IMR-90 (cell line): ENCODE results near the gene EBF3. TPM values are rescaled to one million over a fixed set of nuclear protein-coding genes. Genes with fewer than 3 reads are reported as not detected.

Source experiments
- ATAC-seq: fragments of 200-7000 bp; cut with Tn5 transposase; 2 replicates; pipeline ENCODE4 v1.9.1; 2020; ENCODE audit warnings: low read depth, mild to moderate bottlenecking, moderate library complexity
- BruUV-seq: library from RNA; stranded (reverse); fragments of 400-500 nt; replicated peaks from 2 replicates; lab custom pipeline; 2021; lab: Mats Ljungman, UMichigan
- CTCF ChIA-PET: fragments of 300-600 bp; formaldehyde crosslinking; extraction: SDS; loops from one replicate; lab custom pipeline; 2021; ENCODE audit warnings: antibody characterized with exemption; lab: Yijun Ruan, JAX
- POLR2A ChIA-PET: fragments of 300-600 bp; sonication (Branson Sonifier 250); formaldehyde crosslinking; loops from one replicate; lab custom pipeline; 2022; ENCODE audit warnings: antibody characterized with exemption; ENCODE audit not compliant: unreplicated experiment; lab: Charles Lee
- DNase-seq: peaks from one replicate; pipeline ENCODE4 v3.0.0; 2013
- H2AFZ ChIP-seq: replicated peaks from 2 replicates; pipeline ENCODE3; 2013; ENCODE audit warnings: low read length, mild to moderate bottlenecking; ENCODE audit not compliant: poor library complexity
- H2AK5ac ChIP-seq: 2 replicates; pipeline ENCODE4 v1.6.1; 2013; ENCODE audit warnings: low read depth, low read length, inconsistent platforms
- H2AK9ac ChIP-seq: replicated peaks from 2 replicates; pipeline ENCODE3; 2013; ENCODE audit warnings: mild to moderate bottlenecking, low read depth, low read length, moderate library complexity; ENCODE audit not compliant: poor library complexity
- H2BK120ac ChIP-seq: 2 replicates; pipeline ENCODE4 v1.6.1; 2013; ENCODE audit warnings: low read depth, low read length, inconsistent platforms
- H2BK15ac ChIP-seq: 3 replicates; pipeline ENCODE4 v1.6.1; 2013; ENCODE audit warnings: low read depth, low read length, inconsistent platforms
- H2BK20ac ChIP-seq: 2 replicates; pipeline ENCODE4 v1.6.1; 2013; ENCODE audit warnings: low read depth, mild to moderate bottlenecking, inconsistent platforms, low read length, moderate library complexity
- H2BK5ac ChIP-seq: 2 replicates; pipeline ENCODE4 v1.6.1; 2013; ENCODE audit warnings: mild to moderate bottlenecking, low read depth, low read length, inconsistent platforms; ENCODE audit not compliant: poor library complexity, severe bottlenecking
- H3K14ac ChIP-seq: replicated peaks from 2 replicates; pipeline ENCODE4 v1.6.1; 2013; ENCODE audit warnings: low read depth, low read length, inconsistent platforms
- H3K18ac ChIP-seq: 2 replicates; pipeline ENCODE4 v1.6.1; 2013; ENCODE audit warnings: low read depth, low read length, control low read depth
- H3K23ac ChIP-seq: 2 replicates; pipeline ENCODE4 v1.6.1; 2013; ENCODE audit warnings: low read depth, low read length, inconsistent platforms
- H3K27ac ChIP-seq: 2 replicates; pipeline ENCODE4 v1.5.1; 2013; ENCODE audit warnings: mild to moderate bottlenecking, control low read depth, low read length; ENCODE audit not compliant: insufficient read depth
- H3K27me3 ChIP-seq: 2 replicates; pipeline ENCODE4 v1.6.1; 2013; ENCODE audit warnings: low read length; ENCODE audit not compliant: control insufficient read depth, insufficient read depth
- H3K36me3 ChIP-seq: 2 replicates; pipeline ENCODE4 v1.6.1; 2013; ENCODE audit warnings: low read length, mixed read lengths; ENCODE audit not compliant: control insufficient read depth, insufficient read depth
- H3K4ac ChIP-seq: 2 replicates; pipeline ENCODE4 v1.6.1; 2013; ENCODE audit warnings: low read depth, low read length, inconsistent platforms
- H3K4me1 ChIP-seq: 2 replicates; pipeline ENCODE4 v1.6.1; 2013; ENCODE audit warnings: low read length, mixed read lengths; ENCODE audit not compliant: control insufficient read depth, insufficient read depth
- H3K4me2 ChIP-seq: 2 replicates; pipeline ENCODE4 v1.6.1; 2013; ENCODE audit warnings: low read depth, mild to moderate bottlenecking, control low read depth, low read length, moderate library complexity
- H3K4me3 ChIP-seq: 2 replicates; pipeline ENCODE4 v1.5.1; 2013; ENCODE audit warnings: low read depth, mild to moderate bottlenecking, control low read depth, low read length, moderate library complexity; ENCODE audit not compliant: insufficient read depth
- H3K56ac ChIP-seq: 2 replicates; pipeline ENCODE4 v1.6.1; 2013; ENCODE audit warnings: low read length, inconsistent platforms; ENCODE audit not compliant: insufficient read depth; ENCODE audit errors: extremely low read depth
- H3K79me1 ChIP-seq, 2 experiments: 2 replicates each; pipeline ENCODE4 v1.6.1; 2013; ENCODE audit warnings: low read length in 2 of 2, inconsistent platforms in 1 of 2, low read depth in 1 of 2
- H3K9ac ChIP-seq: 2 replicates; pipeline ENCODE4 v1.6.1; 2013; ENCODE audit warnings: low read depth, low read length, control low read depth
- H3K9me1 ChIP-seq: 2 replicates; pipeline ENCODE4 v1.6.1; 2013; ENCODE audit warnings: low read length, inconsistent platforms; ENCODE audit not compliant: insufficient read depth
- H3K9me3 ChIP-seq: 2 replicates; pipeline ENCODE4 v1.6.1; 2013; ENCODE audit warnings: low read length; ENCODE audit not compliant: control insufficient read depth, insufficient read depth
- H4K20me1 ChIP-seq: 2 replicates; pipeline ENCODE4 v1.6.1; 2013; ENCODE audit warnings: low read length, inconsistent platforms; ENCODE audit not compliant: insufficient read depth
- H4K5ac ChIP-seq: 2 replicates; pipeline ENCODE4 v1.6.1; 2013; ENCODE audit warnings: mild to moderate bottlenecking, low read depth, low read length, control low read depth
- H4K8ac ChIP-seq, 2 experiments: 2 replicates each; pipeline ENCODE4 v1.6.1; 2013; ENCODE audit warnings: low read depth in 2 of 2, low read length in 2 of 2, control low read depth in 1 of 2, inconsistent platforms in 1 of 2
- H4K91ac ChIP-seq: 2 replicates; pipeline ENCODE4 v1.6.1; 2013; ENCODE audit warnings: low read depth, low read length, inconsistent platforms; ENCODE audit not compliant: insufficient read depth
- CHD1 ChIP-seq: IDR thresholded peaks from 2 replicates; pipeline ENCODE4 v1.6.1; 2012; ENCODE audit warnings: low read depth, low read length, improper control_type of control experiment
- MAZ ChIP-seq: IDR thresholded peaks from 2 replicates; pipeline ENCODE4 v1.6.1; 2012; ENCODE audit warnings: low read depth, mild to moderate bottlenecking, low read length, improper control_type of control experiment, moderate library complexity, borderline replicate concordance
- RAD21 ChIP-seq: IDR thresholded peaks from 2 replicates; pipeline ENCODE4 v1.6.1; 2012; ENCODE audit warnings: low read length, improper control_type of control experiment
- SMC3 ChIP-seq: fragments of 150-350 bp; IDR thresholded peaks from 2 replicates; pipeline ENCODE4 v1.6.1; 2016; ENCODE audit warnings: low read depth, mild to moderate bottlenecking, antibody characterized with exemption, low read length, moderate library complexity
- WGBS, 2 experiments: methylation state at CpG; one replicate each; pipeline versions ENCODE4 v1.1.5 to v1.1.7; 2013; ENCODE audit warnings: missing lambda C conversion rate in 2 of 2; ENCODE audit not compliant: insufficient read length in 1 of 2; ENCODE audit errors: extremely low coverage in 2 of 2; 5-methylcytosine and 5-hydroxymethylcytosine counted together
- dilution Hi-C: fragments of 300-500 bp; cut with HindIII; formaldehyde crosslinking; loops from one replicate; pipeline ENCODE4 v1.14.3; 2018; ENCODE audit warnings: low sequenced_read_pairs; ENCODE audit not compliant: unreplicated experiment
- in situ Hi-C: fragments of 300-500 bp; cut with MboI; formaldehyde crosslinking; loops from 3 replicates; pipeline ENCODE4 v1.14.3; 2019; ENCODE audit warnings: low sequenced_read_pairs, inconsistent platforms, mixed read lengths
- intact Hi-C: fragments of 100-400 bp; cut with micrococcal nuclease; formaldehyde crosslinking; loops from 2 replicates; pipeline ENCODE4 v1.10.0; 2022
- polyA plus RNA-seq, 3 experiments: library from polyadenylated mRNA; depleted of rRNA; stranded (reverse); fragments of >200 nt; gene quantifications; 2 replicates each; pipeline ENCODE4 v1.2.3, GENCODE V29; 2012; ENCODE audit warnings: low replicate concordance in 1 of 3
- total RNA-seq: library from RNA; depleted of rRNA; stranded (reverse); fragments of >200 nt; gene quantifications from 2 replicates; pipeline ENCODE4 v1.2.3, GENCODE V29; 2012
- TF ChIP-seq, protein P1 (sequence below): fragments of 150-350 bp; IDR thresholded peaks from 2 replicates; pipeline ENCODE4 v1.6.1; 2017; ENCODE audit warnings: mild to moderate bottlenecking, antibody characterized with exemption, low read length, low read depth
- TF ChIP-seq, protein P2 (sequence below): conservative IDR thresholded peaks from 2 replicates; pipeline ENCODE4 v1.5.1; 2012; ENCODE audit warnings: mild to moderate bottlenecking, low read depth, low read length, improper control_type of control experiment
- TF ChIP-seq, protein P3 (sequence below): fragments of 150-350 bp; IDR thresholded peaks from 2 replicates; pipeline ENCODE4 v1.6.1; 2016; ENCODE audit warnings: low read depth, mild to moderate bottlenecking, low read length, moderate library complexity, borderline replicate concordance

Gene EBF3
- total and polyA plus RNA-seq, 2 of the 4 experiments (the other 2 are of a cell fraction), result 0.36 to 0.70 TPM

DNA sequence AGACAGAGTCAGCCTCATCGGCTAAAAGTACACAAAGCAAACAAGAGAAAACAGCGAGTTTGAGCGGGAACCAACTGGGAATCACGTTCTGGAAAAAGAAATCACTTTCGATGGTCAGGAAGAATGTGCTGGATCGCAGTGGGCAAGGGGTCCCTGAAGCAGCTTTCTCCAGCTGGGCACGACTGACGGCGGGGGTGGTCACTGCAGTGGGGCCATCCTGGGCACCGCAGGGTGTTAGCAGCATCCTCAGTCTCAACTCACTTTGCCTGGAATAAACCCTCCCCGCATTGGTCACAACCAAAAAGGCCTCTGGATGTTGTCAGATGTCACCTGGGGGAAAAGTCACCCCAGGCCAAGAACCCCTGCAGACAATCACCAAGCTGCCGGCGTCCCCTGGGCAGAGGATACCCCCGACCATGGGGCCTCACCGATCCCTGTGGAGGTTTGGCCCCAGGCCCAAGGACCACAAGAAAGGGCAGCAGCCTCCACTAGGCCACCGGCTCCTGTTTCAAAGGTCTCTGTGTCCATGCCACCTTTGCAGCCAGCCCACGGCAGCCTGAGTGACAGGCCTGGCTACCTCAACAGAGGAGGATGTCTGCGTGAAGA, 42.9 kb downstream of the EBF3 start:
- no TSS peak for BruUV-seq
- 74% methylated on average over 9 of the region's 18 CpGs; no CpG with 5 or more reads in 1 of the 2 experiments for WGBS, 2 experiments
- Histone ChIP-seq H3K23ac (no peak overlapping the region), H3K9me3 (peaks cover 15% of the 10 kb centered on the region; the same call in 1 of the 2 replicates), H2AFZ (no peak overlapping the region), H3K18ac (no peak overlapping the region), H3K27ac (no peak overlapping the region), H2BK20ac (no peak overlapping the region), H3K4me3 (no peak overlapping the region), H3K4me2 (no peak overlapping the region), H2AK9ac (no peak overlapping the region), H3K9me1 (no peaks in the 10 kb centered on the region), H4K8ac (no peak overlapping the region), H3K4me1 (no peaks in the 10 kb centered on the region), H3K14ac (no peak overlapping the region), H3K27me3 (no peaks in the 10 kb centered on the region), H2BK5ac (no peak overlapping the region), H2BK120ac (no peak overlapping the region), H3K9ac (no peak overlapping the region), H3K79me1 (no peaks in the 10 kb centered on the region), H3K36me3 (no peaks in the 10 kb centered on the region), H4K91ac (no peak overlapping the region), H4K20me1 (no peaks in the 10 kb centered on the region; the same call in 1 of the 2 replicates), H3K56ac (no peak overlapping the region), H2BK15ac (no peak overlapping the region), H2AK5ac (no peak overlapping the region), H3K4ac (no peak overlapping the region), H4K5ac (no peak overlapping the region)
- POLR2A ChIA-PET, result no interaction called here
- no peak for TF ChIP-seq RAD21
- no peak for TF ChIP-seq CHD1
- no peak for TF ChIP-seq SMC3
- TF ChIP-seq, protein P1, sequence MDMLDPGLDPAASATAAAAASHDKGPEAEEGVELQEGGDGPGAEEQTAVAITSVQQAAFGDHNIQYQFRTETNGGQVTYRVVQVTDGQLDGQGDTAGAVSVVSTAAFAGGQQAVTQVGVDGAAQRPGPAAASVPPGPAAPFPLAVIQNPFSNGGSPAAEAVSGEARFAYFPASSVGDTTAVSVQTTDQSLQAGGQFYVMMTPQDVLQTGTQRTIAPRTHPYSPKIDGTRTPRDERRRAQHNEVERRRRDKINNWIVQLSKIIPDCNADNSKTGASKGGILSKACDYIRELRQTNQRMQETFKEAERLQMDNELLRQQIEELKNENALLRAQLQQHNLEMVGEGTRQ, result no peak
- TF ChIP-seq, protein P2, sequence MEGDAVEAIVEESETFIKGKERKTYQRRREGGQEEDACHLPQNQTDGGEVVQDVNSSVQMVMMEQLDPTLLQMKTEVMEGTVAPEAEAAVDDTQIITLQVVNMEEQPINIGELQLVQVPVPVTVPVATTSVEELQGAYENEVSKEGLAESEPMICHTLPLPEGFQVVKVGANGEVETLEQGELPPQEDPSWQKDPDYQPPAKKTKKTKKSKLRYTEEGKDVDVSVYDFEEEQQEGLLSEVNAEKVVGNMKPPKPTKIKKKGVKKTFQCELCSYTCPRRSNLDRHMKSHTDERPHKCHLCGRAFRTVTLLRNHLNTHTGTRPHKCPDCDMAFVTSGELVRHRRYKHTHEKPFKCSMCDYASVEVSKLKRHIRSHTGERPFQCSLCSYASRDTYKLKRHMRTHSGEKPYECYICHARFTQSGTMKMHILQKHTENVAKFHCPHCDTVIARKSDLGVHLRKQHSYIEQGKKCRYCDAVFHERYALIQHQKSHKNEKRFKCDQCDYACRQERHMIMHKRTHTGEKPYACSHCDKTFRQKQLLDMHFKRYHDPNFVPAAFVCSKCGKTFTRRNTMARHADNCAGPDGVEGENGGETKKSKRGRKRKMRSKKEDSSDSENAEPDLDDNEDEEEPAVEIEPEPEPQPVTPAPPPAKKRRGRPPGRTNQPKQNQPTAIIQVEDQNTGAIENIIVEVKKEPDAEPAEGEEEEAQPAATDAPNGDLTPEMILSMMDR, result no peak
- no peak for TF ChIP-seq MAZ
- TF ChIP-seq, protein P3, sequence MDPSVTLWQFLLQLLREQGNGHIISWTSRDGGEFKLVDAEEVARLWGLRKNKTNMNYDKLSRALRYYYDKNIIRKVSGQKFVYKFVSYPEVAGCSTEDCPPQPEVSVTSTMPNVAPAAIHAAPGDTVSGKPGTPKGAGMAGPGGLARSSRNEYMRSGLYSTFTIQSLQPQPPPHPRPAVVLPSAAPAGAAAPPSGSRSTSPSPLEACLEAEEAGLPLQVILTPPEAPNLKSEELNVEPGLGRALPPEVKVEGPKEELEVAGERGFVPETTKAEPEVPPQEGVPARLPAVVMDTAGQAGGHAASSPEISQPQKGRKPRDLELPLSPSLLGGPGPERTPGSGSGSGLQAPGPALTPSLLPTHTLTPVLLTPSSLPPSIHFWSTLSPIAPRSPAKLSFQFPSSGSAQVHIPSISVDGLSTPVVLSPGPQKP, result no peak
- intact Hi-C loops (no loop called here), dilution Hi-C loops (no loop called here), in situ Hi-C loops (no loop called here)
- no peak for DNase-seq
- CTCF ChIA-PET, result no interaction called here
- ATAC-seq, result no peak
